SU-DHL-6 (cell line): ENCODE measurements around the gene OLR1.

Experiments
- EZH2phosphoT487 ChIP-seq: fragments of 200-600 bp; sonication (generic), shearing (Covaris generic); conservative IDR thresholded peaks from 2 replicates; pipeline ENCODE4 v1.6.1; 2018; ENCODE audit warnings: mild to moderate bottlenecking, antibody characterized with exemption, low read length, moderate library complexity, mixed read lengths
- TF ChIP-seq, protein P1 (sequence below): fragments of 200-600 bp; sonication (generic); IDR thresholded peaks from one replicate; pipeline ENCODE4 v1.5.1; 2017; ENCODE audit warnings: antibody characterized with exemption, mild to moderate bottlenecking, low read length, moderate library complexity; ENCODE audit not compliant: insufficient read depth, poor library complexity, severe bottlenecking

DNA sequence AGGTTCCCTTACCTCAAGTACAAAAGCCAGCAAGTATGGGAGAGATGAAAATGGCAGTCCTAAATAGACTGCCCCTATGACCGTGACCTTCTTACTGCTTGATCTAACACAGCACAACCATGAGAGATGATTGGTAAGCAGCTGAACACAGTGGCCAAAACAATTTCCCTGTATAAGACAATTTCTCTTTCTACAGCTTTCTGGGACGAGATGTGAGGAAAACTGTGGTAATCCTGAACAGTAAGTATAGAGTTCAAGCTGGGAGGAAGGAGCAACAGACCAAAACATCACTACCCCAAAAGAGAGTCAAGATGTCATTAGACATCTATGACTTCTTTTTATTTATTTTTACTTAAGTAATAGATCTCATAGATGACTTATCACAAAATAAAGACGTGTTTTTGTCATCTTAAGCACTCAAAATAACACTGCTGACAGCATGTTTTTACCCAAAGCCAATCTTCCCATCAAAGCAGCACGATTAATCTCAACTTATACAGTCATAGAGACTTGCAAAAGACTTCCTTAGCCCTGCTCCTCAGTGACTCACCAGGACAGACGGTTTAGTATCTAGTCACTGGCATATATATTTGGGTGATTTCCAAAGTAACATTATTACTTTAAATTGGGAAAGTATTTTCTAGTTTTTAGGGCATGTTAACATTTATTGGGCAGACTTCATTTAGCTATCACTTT is 10.6 kb upstream of the OLR1 start:
- TF ChIP-seq, protein P1, sequence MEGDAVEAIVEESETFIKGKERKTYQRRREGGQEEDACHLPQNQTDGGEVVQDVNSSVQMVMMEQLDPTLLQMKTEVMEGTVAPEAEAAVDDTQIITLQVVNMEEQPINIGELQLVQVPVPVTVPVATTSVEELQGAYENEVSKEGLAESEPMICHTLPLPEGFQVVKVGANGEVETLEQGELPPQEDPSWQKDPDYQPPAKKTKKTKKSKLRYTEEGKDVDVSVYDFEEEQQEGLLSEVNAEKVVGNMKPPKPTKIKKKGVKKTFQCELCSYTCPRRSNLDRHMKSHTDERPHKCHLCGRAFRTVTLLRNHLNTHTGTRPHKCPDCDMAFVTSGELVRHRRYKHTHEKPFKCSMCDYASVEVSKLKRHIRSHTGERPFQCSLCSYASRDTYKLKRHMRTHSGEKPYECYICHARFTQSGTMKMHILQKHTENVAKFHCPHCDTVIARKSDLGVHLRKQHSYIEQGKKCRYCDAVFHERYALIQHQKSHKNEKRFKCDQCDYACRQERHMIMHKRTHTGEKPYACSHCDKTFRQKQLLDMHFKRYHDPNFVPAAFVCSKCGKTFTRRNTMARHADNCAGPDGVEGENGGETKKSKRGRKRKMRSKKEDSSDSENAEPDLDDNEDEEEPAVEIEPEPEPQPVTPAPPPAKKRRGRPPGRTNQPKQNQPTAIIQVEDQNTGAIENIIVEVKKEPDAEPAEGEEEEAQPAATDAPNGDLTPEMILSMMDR, result no peak
- no peak for TF ChIP-seq EZH2phosphoT487
